K562 (cell line): Measurements from ENCODE around the gene HRAS. TPM values are rescaled to one million over a fixed set of nuclear protein-coding genes. Genes with fewer than 3 reads are reported as not detected.

Experiments used
- BDP1 ChIP-seq: IDR thresholded peaks from 3 replicates; pipeline ENCODE4 v1.6.1; 2011; ENCODE audit not compliant: insufficient read length, insufficient read depth
- CXXC5 ChIP-seq: fragments of 250-450 bp; sonication (Bioruptor Pico); IDR thresholded peaks from 2 replicates; pipeline ENCODE4 v1.8.0; 2022; ENCODE audit warnings: inconsistent platforms, mild to moderate bottlenecking, moderate library complexity
- EP400 ChIP-seq: fragments of 450-650 bp; IDR thresholded peaks from 2 replicates; pipeline ENCODE4 v1.6.1; 2017; ENCODE audit warnings: antibody characterized with exemption, mild to moderate bottlenecking, moderate library complexity
- KLF1 ChIP-seq: fragments of 450-650 bp; IDR thresholded peaks from 2 replicates; pipeline ENCODE4 v1.6.1; 2016; ENCODE audit warnings: missing genetic modification characterization, missing compliant biosample characterization
- MEF2A ChIP-seq: IDR thresholded peaks from 2 replicates; pipeline ENCODE4 v1.6.1; 2011; ENCODE audit warnings: low read depth, mild to moderate bottlenecking, low read length, moderate library complexity; ENCODE audit not compliant: control insufficient read depth
- NCOA6 ChIP-seq: fragments of 450-650 bp; IDR thresholded peaks from 2 replicates; pipeline ENCODE4 v1.6.1; 2017; ENCODE audit warnings: mild to moderate bottlenecking
- NFE2 ChIP-seq: IDR thresholded peaks from 2 replicates; pipeline ENCODE4 v1.6.1; 2014; ENCODE audit warnings: antibody characterized with exemption, low read depth
- NONO ChIP-seq, 2 experiments: fragments of 200-400 bp in 1 of 2; fragments of 450-650 bp in 1 of 2; formaldehyde crosslinking in 1 of 2; IDR thresholded peaks; 2 replicates each; pipeline ENCODE4 v1.6.1; 2017; ENCODE audit warnings: low read depth in 2 of 2, mild to moderate bottlenecking in 2 of 2, moderate library complexity in 2 of 2, low read length in 1 of 2
- PHF20 ChIP-seq: fragments of 450-650 bp; IDR thresholded peaks from 2 replicates; pipeline ENCODE4 v1.6.1; 2018; ENCODE audit not compliant: partially characterized antibody
- POLR2AphosphoS5 ChIP-seq: IDR thresholded peaks from 2 replicates; pipeline ENCODE4 v1.6.1; 2011; ENCODE audit warnings: mild to moderate bottlenecking, low read depth, low read length, moderate library complexity; ENCODE audit not compliant: control insufficient read depth, insufficient read depth
- POLR2G ChIP-seq: fragments of 200-400 bp; formaldehyde crosslinking; IDR thresholded peaks from 2 replicates; pipeline ENCODE4 v1.6.1; 2017; ENCODE audit warnings: low read depth, mild to moderate bottlenecking, antibody characterized with exemption, low read length, moderate library complexity
- SMAD4 ChIP-seq: fragments of 250-450 bp; sonication (Bioruptor Pico); conservative IDR thresholded peaks from 2 replicates; pipeline ENCODE4 v1.8.0; 2021; ENCODE audit warnings: inconsistent platforms, mild to moderate bottlenecking, moderate library complexity
- SP1 ChIP-seq: sonication (generic); formaldehyde crosslinking; IDR thresholded peaks from 2 replicates; pipeline ENCODE4 v1.8.1; 2022; ENCODE audit warnings: mild to moderate bottlenecking, missing genetic modification reagents
- polyA plus RNA-seq, 8 experiments: library from polyadenylated mRNA; depleted of rRNA in 4 of 8; stranded (reverse) in 5 of 8; unstranded in 3 of 8; fragments of >200 nt; fragmentation: Nextera tagmentation in 2 of 8; fragmentation: Illumina TruSeq in 1 of 8; extraction: Ambion mirVana in 2 of 8; extraction: Trizol in 1 of 8; gene quantifications; 2 replicates each; pipeline versions ENCODE4 v1.2.1 to v1.2.3, GENCODE V29; 2011 to 2014; ENCODE audit warnings: inconsistent platforms in 1 of 8, missing spikeins in 1 of 8
- total RNA-seq, 7 experiments: library from RNA; depleted of rRNA in 6 of 7; stranded (reverse); fragments of >200 nt in 6 of 7; fragmentation: Illumina TruSeq in 2 of 7; extraction: Trizol in 2 of 7; gene quantifications; 2 replicates each; pipeline versions ENCODE4 v1.2.1 to v1.2.3, GENCODE V29; 2011 to 2021; ENCODE audit warnings: low replicate concordance in 1 of 7
- TF ChIP-seq, protein P1 (sequence below): sonication (generic); formaldehyde crosslinking; IDR thresholded peaks from 2 replicates; pipeline ENCODE4 v1.8.0; 2022; ENCODE audit warnings: missing genetic modification reagents, mild to moderate bottlenecking, moderate library complexity, borderline replicate concordance
- TF ChIP-seq, protein P2 (sequence below): fragments of 450-650 bp; formaldehyde crosslinking; IDR thresholded peaks from 2 replicates; pipeline ENCODE4 v1.4.0; 2020; ENCODE audit warnings: mild to moderate bottlenecking, moderate library complexity
- TF ChIP-seq, protein P3 (sequence below): sonication (generic); formaldehyde crosslinking; IDR thresholded peaks from 2 replicates; pipeline ENCODE4 v1.8.0; 2023; ENCODE audit warnings: missing genetic modification reagents, mild to moderate bottlenecking, borderline replicate concordance
- TF ChIP-seq, protein P4 (sequence below): fragments of 250-450 bp; sonication (Bioruptor Pico); IDR thresholded peaks from 2 replicates; pipeline ENCODE4 v1.8.0; 2021; ENCODE audit warnings: moderate library complexity, mild to moderate bottlenecking, inconsistent platforms

HRAS gene
- total and polyA plus RNA-seq, 9 of the 15 experiments (the other 6 are each of a cell fraction or from before 2014, with no cell fraction given) = 2.8 to 73.5 (median 29.6) TPM

DNA sequence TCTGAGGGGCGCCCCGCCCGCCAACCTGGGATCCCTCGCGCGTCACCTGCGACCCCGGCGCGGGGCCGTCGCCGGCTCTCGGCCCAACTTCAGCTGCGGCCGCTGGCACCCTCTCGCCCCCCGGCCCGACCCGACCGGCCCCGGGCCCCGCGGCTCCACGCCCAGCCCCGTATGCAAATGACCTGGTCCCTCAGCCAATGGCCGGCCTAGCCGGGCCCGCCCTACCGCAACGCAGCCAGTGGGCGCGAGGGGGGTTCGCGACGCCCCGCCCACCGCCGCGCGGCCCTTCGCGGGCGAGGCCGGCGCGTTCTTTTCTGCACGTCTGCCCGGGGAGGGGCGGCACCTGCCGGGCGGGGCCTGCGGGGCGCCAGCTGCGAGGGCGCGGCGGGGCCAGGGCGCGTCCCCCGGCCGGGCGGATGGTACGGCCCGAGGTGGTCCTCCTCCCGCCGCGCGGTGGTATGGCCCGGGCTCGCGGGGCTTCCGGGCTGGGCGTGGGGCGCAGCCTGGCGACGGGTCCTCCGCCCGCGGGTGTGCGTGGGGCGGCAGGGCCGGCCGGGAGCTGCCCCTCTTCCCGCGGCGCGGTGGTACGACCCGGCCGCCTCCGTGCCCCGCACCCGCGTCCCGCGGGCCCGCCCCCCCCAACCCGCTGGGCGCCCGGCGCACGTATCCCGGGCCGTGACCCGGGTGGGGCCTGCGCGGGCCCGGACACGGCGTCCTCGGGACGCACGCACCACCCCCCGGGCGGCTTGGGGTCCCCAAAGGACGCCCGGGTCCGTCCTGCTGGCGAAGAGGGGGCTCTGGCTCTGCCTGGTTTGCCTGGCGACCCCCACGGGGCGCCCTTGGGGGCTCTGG, 33.2 kb upstream of the HRAS start (continued):
- TF ChIP-seq POLR2G (peak; percentile 79), NFE2 (no peak), SMAD4 (CRISPR knock-in tag) (peak; percentile 92), MEF2A (no peak), NONO (IDR thresholded peaks at IDR 0.05; ENCODE audit: low read depth in 2 of 2, low read length in 1 of 2) (peak; percentile 23 to 99; a peak in 2 of 4 replicates), SP1 (CRISPR knock-in tag) (peak; percentile 34; the same call in 1 of the 2 replicates), NCOA6 (no peak), KLF1 (tag) (peak; percentile 91), BDP1 (no peak), POLR2AphosphoS5 (no peak), CXXC5 (CRISPR knock-in tag) (peak; percentile 97), EP400 (no peak), PHF20 (no peak)
- TF ChIP-seq, protein P1, sequence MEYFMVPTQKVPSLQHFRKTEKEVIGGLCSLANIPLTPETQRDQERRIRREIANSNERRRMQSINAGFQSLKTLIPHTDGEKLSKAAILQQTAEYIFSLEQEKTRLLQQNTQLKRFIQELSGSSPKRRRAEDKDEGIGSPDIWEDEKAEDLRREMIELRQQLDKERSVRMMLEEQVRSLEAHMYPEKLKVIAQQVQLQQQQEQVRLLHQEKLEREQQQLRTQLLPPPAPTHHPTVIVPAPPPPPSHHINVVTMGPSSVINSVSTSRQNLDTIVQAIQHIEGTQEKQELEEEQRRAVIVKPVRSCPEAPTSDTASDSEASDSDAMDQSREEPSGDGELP = peak; percentile 33; the same call in 1 of the 2 replicates
- TF ChIP-seq, protein P2, sequence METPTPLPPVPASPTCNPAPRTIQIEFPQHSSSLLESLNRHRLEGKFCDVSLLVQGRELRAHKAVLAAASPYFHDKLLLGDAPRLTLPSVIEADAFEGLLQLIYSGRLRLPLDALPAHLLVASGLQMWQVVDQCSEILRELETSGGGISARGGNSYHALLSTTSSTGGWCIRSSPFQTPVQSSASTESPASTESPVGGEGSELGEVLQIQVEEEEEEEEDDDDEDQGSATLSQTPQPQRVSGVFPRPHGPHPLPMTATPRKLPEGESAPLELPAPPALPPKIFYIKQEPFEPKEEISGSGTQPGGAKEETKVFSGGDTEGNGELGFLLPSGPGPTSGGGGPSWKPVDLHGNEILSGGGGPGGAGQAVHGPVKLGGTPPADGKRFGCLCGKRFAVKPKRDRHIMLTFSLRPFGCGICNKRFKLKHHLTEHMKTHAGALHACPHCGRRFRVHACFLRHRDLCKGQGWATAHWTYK (CRISPR knock-in tag) = no peak
- TF ChIP-seq, protein P3, sequence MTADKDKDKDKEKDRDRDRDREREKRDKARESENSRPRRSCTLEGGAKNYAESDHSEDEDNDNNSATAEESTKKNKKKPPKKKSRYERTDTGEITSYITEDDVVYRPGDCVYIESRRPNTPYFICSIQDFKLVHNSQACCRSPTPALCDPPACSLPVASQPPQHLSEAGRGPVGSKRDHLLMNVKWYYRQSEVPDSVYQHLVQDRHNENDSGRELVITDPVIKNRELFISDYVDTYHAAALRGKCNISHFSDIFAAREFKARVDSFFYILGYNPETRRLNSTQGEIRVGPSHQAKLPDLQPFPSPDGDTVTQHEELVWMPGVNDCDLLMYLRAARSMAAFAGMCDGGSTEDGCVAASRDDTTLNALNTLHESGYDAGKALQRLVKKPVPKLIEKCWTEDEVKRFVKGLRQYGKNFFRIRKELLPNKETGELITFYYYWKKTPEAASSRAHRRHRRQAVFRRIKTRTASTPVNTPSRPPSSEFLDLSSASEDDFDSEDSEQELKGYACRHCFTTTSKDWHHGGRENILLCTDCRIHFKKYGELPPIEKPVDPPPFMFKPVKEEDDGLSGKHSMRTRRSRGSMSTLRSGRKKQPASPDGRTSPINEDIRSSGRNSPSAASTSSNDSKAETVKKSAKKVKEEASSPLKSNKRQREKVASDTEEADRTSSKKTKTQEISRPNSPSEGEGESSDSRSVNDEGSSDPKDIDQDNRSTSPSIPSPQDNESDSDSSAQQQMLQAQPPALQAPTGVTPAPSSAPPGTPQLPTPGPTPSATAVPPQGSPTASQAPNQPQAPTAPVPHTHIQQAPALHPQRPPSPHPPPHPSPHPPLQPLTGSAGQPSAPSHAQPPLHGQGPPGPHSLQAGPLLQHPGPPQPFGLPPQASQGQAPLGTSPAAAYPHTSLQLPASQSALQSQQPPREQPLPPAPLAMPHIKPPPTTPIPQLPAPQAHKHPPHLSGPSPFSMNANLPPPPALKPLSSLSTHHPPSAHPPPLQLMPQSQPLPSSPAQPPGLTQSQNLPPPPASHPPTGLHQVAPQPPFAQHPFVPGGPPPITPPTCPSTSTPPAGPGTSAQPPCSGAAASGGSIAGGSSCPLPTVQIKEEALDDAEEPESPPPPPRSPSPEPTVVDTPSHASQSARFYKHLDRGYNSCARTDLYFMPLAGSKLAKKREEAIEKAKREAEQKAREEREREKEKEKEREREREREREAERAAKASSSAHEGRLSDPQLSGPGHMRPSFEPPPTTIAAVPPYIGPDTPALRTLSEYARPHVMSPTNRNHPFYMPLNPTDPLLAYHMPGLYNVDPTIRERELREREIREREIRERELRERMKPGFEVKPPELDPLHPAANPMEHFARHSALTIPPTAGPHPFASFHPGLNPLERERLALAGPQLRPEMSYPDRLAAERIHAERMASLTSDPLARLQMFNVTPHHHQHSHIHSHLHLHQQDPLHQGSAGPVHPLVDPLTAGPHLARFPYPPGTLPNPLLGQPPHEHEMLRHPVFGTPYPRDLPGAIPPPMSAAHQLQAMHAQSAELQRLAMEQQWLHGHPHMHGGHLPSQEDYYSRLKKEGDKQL (CRISPR knock-in tag) = no peak
- TF ChIP-seq, protein P4, sequence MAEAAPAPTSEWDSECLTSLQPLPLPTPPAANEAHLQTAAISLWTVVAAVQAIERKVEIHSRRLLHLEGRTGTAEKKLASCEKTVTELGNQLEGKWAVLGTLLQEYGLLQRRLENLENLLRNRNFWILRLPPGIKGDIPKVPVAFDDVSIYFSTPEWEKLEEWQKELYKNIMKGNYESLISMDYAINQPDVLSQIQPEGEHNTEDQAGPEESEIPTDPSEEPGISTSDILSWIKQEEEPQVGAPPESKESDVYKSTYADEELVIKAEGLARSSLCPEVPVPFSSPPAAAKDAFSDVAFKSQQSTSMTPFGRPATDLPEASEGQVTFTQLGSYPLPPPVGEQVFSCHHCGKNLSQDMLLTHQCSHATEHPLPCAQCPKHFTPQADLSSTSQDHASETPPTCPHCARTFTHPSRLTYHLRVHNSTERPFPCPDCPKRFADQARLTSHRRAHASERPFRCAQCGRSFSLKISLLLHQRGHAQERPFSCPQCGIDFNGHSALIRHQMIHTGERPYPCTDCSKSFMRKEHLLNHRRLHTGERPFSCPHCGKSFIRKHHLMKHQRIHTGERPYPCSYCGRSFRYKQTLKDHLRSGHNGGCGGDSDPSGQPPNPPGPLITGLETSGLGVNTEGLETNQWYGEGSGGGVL (CRISPR knock-in tag) = no peak
